Measurements from ENCODE around the gene MTX1.

DNA sequence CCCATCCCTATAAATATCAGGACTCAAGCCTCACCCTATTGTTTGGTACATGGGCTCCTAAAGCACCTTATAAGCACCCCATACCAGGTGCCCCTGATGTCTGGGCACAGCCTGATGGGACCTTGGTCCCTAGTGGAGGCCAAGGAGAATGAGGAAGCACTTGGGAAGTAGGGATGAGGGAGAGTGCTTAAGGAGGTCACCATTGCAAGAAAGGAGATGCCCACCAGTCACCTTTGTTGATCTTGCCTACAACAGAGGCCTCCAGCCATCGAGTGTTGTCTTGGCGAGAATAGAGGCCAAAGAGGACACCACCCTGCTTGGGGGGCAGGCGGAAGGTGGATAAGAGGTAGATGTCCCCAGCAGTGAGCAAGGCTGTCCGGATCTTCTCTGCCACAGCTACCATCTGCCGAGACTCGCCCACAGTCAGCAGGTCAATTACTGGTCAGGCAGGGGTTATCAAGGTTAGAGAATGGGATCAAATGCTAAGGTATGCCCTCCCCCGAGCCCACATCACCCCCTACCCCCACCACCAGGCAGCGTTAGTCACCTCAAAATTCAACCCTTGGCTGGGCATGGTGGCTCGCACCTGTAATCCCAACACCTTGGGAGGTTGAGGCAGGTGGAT is 2.4 kb upstream of the MTX1 start:
- no peak for TF ChIP-seq POLR2AphosphoS5 (IDR thresholded peaks at IDR 0.05; ENCODE audit: low read depth, low read length)
- no peak for TF ChIP-seq POU2F2 (IDR thresholded peaks at IDR 0.05; ENCODE audit: low read depth, low read length)
- no peak for TF ChIP-seq POLR2A (IDR thresholded peaks at IDR 0.05; ENCODE audit: low read depth, low read length)
